CD4-positive, alpha-beta T cell treated with Interleukin-15 for 1 hour (primary cell): ENCODE measurements around the gene IL4I1.
A peak's percentile ranks its signal among the peaks of the same experiment; 100 is the strongest.

ENCODE experiments used
- DNase-seq: peaks from one replicate; pipeline ENCODE4 v3.0.0-alpha.2; 2020

Gene IL4I1

GRCh38 chr19:49849433-49850220 lies 47.1 kb downstream of the IL4I1 start:
- no peak for DNase-seq

- no peak for DNase-seq
Observed at GRCh38 chr19:49848938-49849337, 47.7 kb downstream of the IL4I1 start.

GRCh38 chr19:49847731-49848696 lies 48.7 kb downstream of the IL4I1 start:
- no peak for DNase-seq

- DNase-seq = no peak
Observed at GRCh38 chr19:49846408-49846807, 50.3 kb downstream of the IL4I1 start.

GRCh38 chr19:49845414-49845813 lies 51.3 kb downstream of the IL4I1 start:
- DNase-seq = no peak

GRCh38 chr19:49844138-49845095 lies 52.3 kb downstream of the IL4I1 start:
- DNase-seq = no peak

- peak; percentile 56 for DNase-seq
Observed at GRCh38 chr19:49843265-49843664, 53.4 kb downstream of the IL4I1 start.

GRCh38 chr19:49840736-49841249 lies 55.9 kb downstream of the IL4I1 start:
- no peak for DNase-seq

- no peak for DNase-seq
Observed at GRCh38 chr19:49840321-49840720, 56.4 kb downstream of the IL4I1 start.

- no peak for DNase-seq
Observed at GRCh38 chr19:49839713-49840112, 57.0 kb downstream of the IL4I1 start.
